CD14-positive monocyte (primary cell): ENCODE results near the gene SKIDA1. TPM values are rescaled to one million over a fixed set of nuclear protein-coding genes. Genes with fewer than 3 reads are reported as not detected.
A peak's percentile ranks its signal among the peaks of the same experiment; 100 is the strongest.

Experiments
- DNase-seq, 3 donors: peaks; one replicate each; pipeline ENCODE4 v3.0.0-alpha.2; 2011 to 2022
- H2AFZ ChIP-seq: 2 replicates; pipeline ENCODE4 v1.6.0; 2012; ENCODE audit warnings: mild to moderate bottlenecking, low read depth, low read length, inconsistent platforms; ENCODE audit not compliant: insufficient read depth, poor library complexity, severe bottlenecking
- H3K27ac ChIP-seq, 2 donors: 1 replicate in 1 of 2; 2 replicates in 1 of 2; pipeline ENCODE4 v1.5.1; 2012 to 2013; ENCODE audit warnings: low read length in 2 of 2, control low read depth in 1 of 2, inconsistent platforms in 1 of 2, low read depth in 1 of 2, mild to moderate bottlenecking in 1 of 2
- H3K27me3 ChIP-seq, 2 donors: one replicate each; pipeline versions ENCODE4 v1.6.0 to v1.6.1; 2011 to 2013; ENCODE audit warnings: low read length in 2 of 2; ENCODE audit not compliant: control insufficient read depth in 2 of 2, insufficient read depth in 2 of 2
- H3K36me3 ChIP-seq, 2 donors: replicated peaks in 1 of 2; 1 replicate in 1 of 2; 2 replicates in 1 of 2; pipeline versions ENCODE4 v1.5.1 to v1.6.1; 2012 to 2013; ENCODE audit warnings: low read length in 2 of 2, control low read depth in 1 of 2, inconsistent platforms in 1 of 2, mild to moderate bottlenecking in 1 of 2; ENCODE audit not compliant: insufficient read depth in 2 of 2, control insufficient read depth in 1 of 2
- H3K4me1 ChIP-seq, 2 donors: 1 replicate in 1 of 2; 2 replicates in 1 of 2; pipeline versions ENCODE4 v1.5.1 to v1.6.1; 2012 to 2013; ENCODE audit warnings: low read length in 2 of 2, control low read depth in 1 of 2, inconsistent platforms in 1 of 2, mild to moderate bottlenecking in 1 of 2, moderate library complexity in 1 of 2; ENCODE audit not compliant: insufficient read depth in 2 of 2, control insufficient read depth in 1 of 2
- H3K4me2 ChIP-seq: replicated peaks from 2 replicates; pipeline ENCODE3; 2012; ENCODE audit warnings: low read length, moderate library complexity, mild to moderate bottlenecking; ENCODE audit not compliant: poor library complexity, severe bottlenecking; ENCODE audit errors: extremely low read depth
- H3K4me3 ChIP-seq, 3 experiments: fragments of 200-600 bp in 1 of 3; sonication (generic) in 1 of 3; replicated peaks in 1 of 3; 1 replicate in 2 of 3; 2 replicates in 1 of 3; pipeline ENCODE4 v1.5.1; 2011 to 2013; ENCODE audit warnings: low read length in 3 of 3, mild to moderate bottlenecking in 3 of 3, control low read depth in 2 of 3, low read depth in 2 of 3, inconsistent platforms in 1 of 3, moderate library complexity in 1 of 3
- H3K79me2 ChIP-seq: 2 replicates; pipeline ENCODE4 v1.6.0; 2012; ENCODE audit warnings: mild to moderate bottlenecking, control low read depth, inconsistent platforms, low read length, moderate library complexity; ENCODE audit not compliant: insufficient read depth
- H3K9ac ChIP-seq: 2 replicates; pipeline ENCODE4 v1.6.0; 2017; ENCODE audit warnings: low read length, mild to moderate bottlenecking; ENCODE audit not compliant: insufficient read depth, poor library complexity, severe bottlenecking
- H3K9me3 ChIP-seq, 2 donors: replicated peaks in 1 of 2; 1 replicate in 1 of 2; 2 replicates in 1 of 2; pipeline versions ENCODE4 v1.5.1 to v1.6.1; 2012 to 2013; ENCODE audit warnings: low read length in 2 of 2, control low read depth in 1 of 2; ENCODE audit not compliant: control insufficient read depth in 1 of 2, insufficient read depth in 1 of 2
- H4K20me1 ChIP-seq: 2 replicates; pipeline ENCODE4 v1.6.0; 2012; ENCODE audit warnings: mild to moderate bottlenecking, low read length, control low read depth, moderate library complexity; ENCODE audit not compliant: insufficient read depth
- H3K27ac Mint-ChIP-seq, 7 donors: one replicate each; pipeline ENCODE4 v1.8.0; 2020; ENCODE audit warnings: mild to moderate bottlenecking in 7 of 7, mixed read lengths in 7 of 7, moderate library complexity in 6 of 7, inconsistent platforms in 2 of 7
- H3K27me3 Mint-ChIP-seq, 3 donors: one replicate each; pipeline ENCODE4 v1.8.0; 2021 to 2022; ENCODE audit warnings: low read depth in 3 of 3, mild to moderate bottlenecking in 3 of 3, mixed read lengths in 3 of 3, moderate library complexity in 3 of 3, inconsistent platforms in 1 of 3
- H3K36me3 Mint-ChIP-seq, 2 donors: one replicate each; pipeline ENCODE4 v1.8.0; 2020; ENCODE audit warnings: mixed read lengths in 2 of 2, inconsistent platforms in 1 of 2, mild to moderate bottlenecking in 1 of 2
- H3K4me1 Mint-ChIP-seq: one replicate; pipeline ENCODE4 v1.8.0; 2020; ENCODE audit warnings: mild to moderate bottlenecking, mixed read lengths
- H3K4me3 Mint-ChIP-seq, 2 donors: one replicate each; pipeline ENCODE4 v1.8.0; 2020; ENCODE audit warnings: mild to moderate bottlenecking in 2 of 2, mixed read lengths in 2 of 2, moderate library complexity in 1 of 2
- H3K9me3 Mint-ChIP-seq, 7 donors: one replicate each; pipeline ENCODE4 v1.8.0; 2020 to 2022; ENCODE audit warnings: mixed read lengths in 7 of 7, mild to moderate bottlenecking in 6 of 7, moderate library complexity in 6 of 7, inconsistent platforms in 2 of 7
- WGBS: methylation state at CpG from one replicate; pipeline ENCODE4 v1.1.5; 2013; ENCODE audit warnings: missing lambda C conversion rate; ENCODE audit not compliant: insufficient coverage; 5-methylcytosine and 5-hydroxymethylcytosine counted together
- intact Hi-C, 2 donors: fragments of 100-400 bp; cut with micrococcal nuclease; formaldehyde crosslinking; loops; one replicate each; pipeline versions ENCODE4 v1.15.0 to v1.15.1; 2023
- polyA plus RNA-seq, 3 donors: library from polyadenylated mRNA; depleted of rRNA in 1 of 3; unstranded in 2 of 3; stranded (reverse) in 1 of 3; fragments of 300-500 nt in 2 of 3; fragments of >200 nt in 1 of 3; fragmentation: Illumina TruSeq in 2 of 3; gene quantifications; 1 replicate in 2 of 3; 2 replicates in 1 of 3; pipeline ENCODE4 v1.2.3, GENCODE V29; 2012 to 2021
- TF ChIP-seq, protein P1 (sequence below): fragments of 200-600 bp; IDR thresholded peaks from one replicate; pipeline ENCODE4 v1.8.0; 2022; ENCODE audit warnings: antibody characterized with exemption, mild to moderate bottlenecking

SKIDA1 gene
- polyA plus RNA-seq, 3 donors, result 0.04 to 0.15 TPM; not detected in 1

DNA sequence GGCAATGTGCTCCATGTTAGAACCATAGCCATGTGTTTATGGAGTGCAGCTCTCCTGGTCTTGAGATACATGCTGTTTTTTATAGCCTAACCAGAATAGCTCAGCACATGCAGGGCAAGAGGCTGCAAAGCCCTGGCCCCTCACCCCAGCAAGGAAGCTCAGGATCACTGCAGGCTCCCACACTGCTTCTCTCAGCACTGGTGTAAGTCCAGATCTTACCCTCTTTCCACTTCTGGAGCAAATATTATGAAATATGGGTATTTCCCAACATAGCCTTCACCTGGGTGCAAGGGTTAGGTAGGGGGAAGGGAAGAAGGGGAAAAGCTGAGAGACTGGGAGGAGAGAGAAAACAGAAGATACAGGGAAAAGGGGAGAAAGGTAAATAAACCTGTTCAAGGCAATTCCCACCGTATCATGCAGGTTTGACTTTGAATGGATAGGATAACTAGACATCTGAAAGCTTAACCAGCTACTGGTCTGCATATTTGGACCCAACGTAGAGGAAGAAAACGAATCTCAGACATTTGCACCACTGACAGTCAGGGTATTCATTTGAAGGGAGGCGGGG is 19.7 kb downstream of the SKIDA1 start:
- H3K4me3 ChIP-seq, result no peak overlapping the region
- peaks cover 8 to 24% of the 10 kb centered on the region in 2 donors for H3K4me1 ChIP-seq
- H3K9me3 ChIP-seq, result no peaks in the 10 kb centered on the region
- H3K4me3 Mint-ChIP-seq, result peak overlapping the region in 1 of 2 donors; percentile 18
- no peaks in the 10 kb centered on the region for H4K20me1 ChIP-seq
- H3K27ac Mint-ChIP-seq, result no peak overlapping the region
- no peaks in the 10 kb centered on the region for H3K36me3 Mint-ChIP-seq
- H3K36me3 ChIP-seq, result no peaks in the 10 kb centered on the region
- no peaks in the 10 kb centered on the region for H3K79me2 ChIP-seq
- 100% methylated on average over 1 of the region's 4 CpGs for WGBS
- H3K27me3 Mint-ChIP-seq, result peaks cover 21 to 43% (median 27%) of the 10 kb centered on the region in 3 donors
- DNase-seq, result no peak
- intact Hi-C loops, result loop anchor here in 1 of 2 donors (10.0 kb wide), 1 partner anchor 229 kb away; no protein-coding TSS in a partner anchor
- H3K27ac ChIP-seq, result no peak overlapping the region
- peaks cover 14% of the 10 kb centered on the region for H3K4me1 Mint-ChIP-seq
- H2AFZ ChIP-seq, result peak overlapping the region; percentile 50
- no peak overlapping the region for H3K9ac ChIP-seq
- no peak overlapping the region for H3K4me2 ChIP-seq
- peaks cover 0 to 34% of the 10 kb centered on the region in 2 donors for H3K27me3 ChIP-seq
- H3K9me3 Mint-ChIP-seq, result no peaks in the 10 kb centered on the region
- TF ChIP-seq, protein P1, sequence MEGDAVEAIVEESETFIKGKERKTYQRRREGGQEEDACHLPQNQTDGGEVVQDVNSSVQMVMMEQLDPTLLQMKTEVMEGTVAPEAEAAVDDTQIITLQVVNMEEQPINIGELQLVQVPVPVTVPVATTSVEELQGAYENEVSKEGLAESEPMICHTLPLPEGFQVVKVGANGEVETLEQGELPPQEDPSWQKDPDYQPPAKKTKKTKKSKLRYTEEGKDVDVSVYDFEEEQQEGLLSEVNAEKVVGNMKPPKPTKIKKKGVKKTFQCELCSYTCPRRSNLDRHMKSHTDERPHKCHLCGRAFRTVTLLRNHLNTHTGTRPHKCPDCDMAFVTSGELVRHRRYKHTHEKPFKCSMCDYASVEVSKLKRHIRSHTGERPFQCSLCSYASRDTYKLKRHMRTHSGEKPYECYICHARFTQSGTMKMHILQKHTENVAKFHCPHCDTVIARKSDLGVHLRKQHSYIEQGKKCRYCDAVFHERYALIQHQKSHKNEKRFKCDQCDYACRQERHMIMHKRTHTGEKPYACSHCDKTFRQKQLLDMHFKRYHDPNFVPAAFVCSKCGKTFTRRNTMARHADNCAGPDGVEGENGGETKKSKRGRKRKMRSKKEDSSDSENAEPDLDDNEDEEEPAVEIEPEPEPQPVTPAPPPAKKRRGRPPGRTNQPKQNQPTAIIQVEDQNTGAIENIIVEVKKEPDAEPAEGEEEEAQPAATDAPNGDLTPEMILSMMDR, result no peak

DNA sequence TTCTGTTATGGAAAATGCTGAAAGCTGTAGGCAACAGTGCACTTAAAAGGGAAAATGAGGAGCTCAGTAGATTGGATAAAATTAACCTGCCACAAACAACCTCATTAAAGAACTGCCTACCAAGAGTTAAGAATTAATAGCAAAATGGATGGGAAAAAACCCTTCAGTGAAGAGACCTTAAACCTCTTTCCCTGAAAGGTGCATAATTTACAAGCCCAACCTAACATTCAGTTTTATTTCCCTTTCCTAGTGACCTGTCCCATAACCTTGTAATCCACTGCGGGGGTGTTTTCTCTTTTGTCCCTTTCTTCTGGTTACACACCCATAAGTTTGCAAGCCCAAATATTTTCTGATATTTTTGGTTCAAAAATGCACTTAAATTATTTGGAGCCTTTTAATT is 21.9 kb downstream of the SKIDA1 start:
- WGBS, result no CpG with 5 or more reads among the region's 1 CpG
- no peaks in the 10 kb centered on the region for H3K36me3 ChIP-seq
- peaks cover 0 to 6% (median 0%) of the 10 kb centered on the region in 7 donors for H3K9me3 Mint-ChIP-seq
- H3K27ac Mint-ChIP-seq, result no peak overlapping the region
- H3K9me3 ChIP-seq, result peaks cover 0 to 6% of the 10 kb centered on the region in 2 donors
- DNase-seq, result no peak
- TF ChIP-seq, protein P1, result no peak
- no peak overlapping the region for H3K27ac ChIP-seq
- H3K27me3 ChIP-seq, result peaks cover 13 to 45% of the 10 kb centered on the region in 2 donors
- peaks cover 11 to 26% of the 10 kb centered on the region in 2 donors for H3K4me1 ChIP-seq
- no peak overlapping the region for H3K4me3 Mint-ChIP-seq
- H4K20me1 ChIP-seq, result no peaks in the 10 kb centered on the region
- H3K4me2 ChIP-seq, result no peak overlapping the region
- no peak overlapping the region for H3K9ac ChIP-seq
- H3K4me1 Mint-ChIP-seq, result peaks cover 23% of the 10 kb centered on the region
- no peak overlapping the region for H2AFZ ChIP-seq
- intact Hi-C loops, result loop anchor here (5.0 to 10.0 kb wide), 2 partner anchors 231 to 1484 kb away; no protein-coding TSS in a partner anchor
- H3K4me3 ChIP-seq, result no peak overlapping the region
- peaks cover 3% of the 10 kb centered on the region in 2 donors for H3K36me3 Mint-ChIP-seq
- H3K27me3 Mint-ChIP-seq, result peaks cover 37 to 51% (median 43%) of the 10 kb centered on the region in 3 donors
- H3K79me2 ChIP-seq, result no peaks in the 10 kb centered on the region
